ENCODE measurements around the gene VAV1.

VAV1 gene

GRCh38 chr19:6809262-6809661, 36.8 kb downstream of the VAV1 start:
- no peak overlapping the region for H3K27ac ChIP-seq
- TF ChIP-seq CTCF (IDR thresholded peaks at IDR 0.05) (no peak), ZFX (IDR thresholded peaks at IDR 0.05; ENCODE audit: borderline replicate concordance) (no peak)

- H3K27ac ChIP-seq = no peak overlapping the region
- TF ChIP-seq ZFX (IDR thresholded peaks at IDR 0.05; ENCODE audit: borderline replicate concordance) (no peak), CTCF (IDR thresholded peaks at IDR 0.05) (no peak)
These were observed 38.9 kb downstream of the VAV1 start for GRCh38 chr19:6811378-6811777.

DNA sequence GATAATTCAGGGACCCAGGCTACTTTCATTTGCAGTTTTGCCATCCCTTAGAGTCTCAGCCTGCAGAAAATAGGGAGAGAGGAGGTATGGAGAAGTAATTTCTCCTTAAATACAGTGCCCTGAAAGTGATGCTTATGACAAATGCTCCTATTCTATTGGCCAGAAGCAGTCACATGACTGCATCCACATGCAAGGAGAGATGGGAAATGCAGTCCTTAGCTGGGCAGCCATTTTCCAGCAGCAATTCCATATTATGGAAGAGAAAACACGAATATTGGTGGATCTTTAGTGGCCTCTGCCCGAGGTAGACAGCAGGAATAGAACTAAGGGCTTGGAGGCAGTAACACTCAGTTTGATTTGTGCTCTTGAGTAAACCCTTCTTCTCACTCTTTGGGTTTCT, 39.4 kb downstream of the VAV1 start:
- TF ChIP-seq ZFX (IDR thresholded peaks at IDR 0.05; ENCODE audit: borderline replicate concordance) = no peak
- TF ChIP-seq CTCF (IDR thresholded peaks at IDR 0.05) = no peak
- no peak overlapping the region for H3K27ac ChIP-seq

- TF ChIP-seq ZFX (IDR thresholded peaks at IDR 0.05; ENCODE audit: borderline replicate concordance) (no peak), CTCF (IDR thresholded peaks at IDR 0.05) (no peak)
- H3K27ac ChIP-seq = no peak overlapping the region
These were observed 40.1 kb downstream of the VAV1 start for GRCh38 chr19:6812612-6813011.

GRCh38 chr19:6813659-6814058, 41.2 kb downstream of the VAV1 start:
- H3K27ac ChIP-seq = no peak overlapping the region
- TF ChIP-seq ZFX (IDR thresholded peaks at IDR 0.05; ENCODE audit: borderline replicate concordance) (no peak), CTCF (IDR thresholded peaks at IDR 0.05) (no peak)

DNA sequence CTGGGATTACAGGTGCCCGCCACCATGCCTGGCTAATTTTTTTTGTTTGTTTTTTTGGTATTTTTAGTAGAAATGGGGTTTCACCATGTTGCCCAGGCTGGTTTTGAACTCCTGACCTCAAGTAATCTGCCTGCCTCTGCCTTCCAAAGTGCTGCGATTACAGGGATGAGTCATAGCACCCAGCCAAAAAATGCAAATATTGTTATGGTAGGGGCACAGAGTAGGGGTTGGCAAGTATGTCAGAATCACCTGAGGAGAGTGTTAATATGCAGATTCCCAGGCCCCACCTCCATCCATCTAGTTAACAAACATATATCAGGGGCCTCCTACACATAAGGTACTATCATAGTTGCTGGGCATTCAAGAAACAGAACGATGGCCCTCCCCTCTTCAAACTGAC, 44.7 kb downstream of the VAV1 start:
- no peak for TF ChIP-seq CTCF (IDR thresholded peaks at IDR 0.05)
- no peak for TF ChIP-seq ZFX (IDR thresholded peaks at IDR 0.05; ENCODE audit: borderline replicate concordance)

GRCh38 chr19:6818246-6818645, 45.7 kb downstream of the VAV1 start:
- H3K27ac ChIP-seq = no peak overlapping the region
- TF ChIP-seq ZFX (IDR thresholded peaks at IDR 0.05; ENCODE audit: borderline replicate concordance) (no peak), CTCF (IDR thresholded peaks at IDR 0.05) (no peak)

More for the DNA sequence above, 44.7 kb downstream of the VAV1 start:
- no peak overlapping the region for H3K27ac ChIP-seq
